Suprapubic skin (tissue), 3 donors: ENCODE results near the gene ABITRAM.

Source experiments
- CTCF ChIP-seq, 2 donors: fragments of 200-600 bp in 1 of 2; fragments of 450-650 bp in 1 of 2; sonication (generic) in 1 of 2; IDR thresholded peaks; one replicate each; pipeline ENCODE4 v1.5.1; 2016 to 2019; ENCODE audit warnings: antibody characterized with exemption in 2 of 2, mild to moderate bottlenecking in 1 of 2, moderate library complexity in 1 of 2
- EP300 ChIP-seq: sonication (generic); formaldehyde crosslinking; IDR thresholded peaks from one replicate; pipeline ENCODE4 v1.6.1; 2017; ENCODE audit warnings: antibody characterized with exemption
- POLR2A ChIP-seq, 2 donors: fragments of 450-650 bp; IDR thresholded peaks; one replicate each; pipeline ENCODE4 v1.6.1; 2017; ENCODE audit warnings: antibody characterized with exemption in 2 of 2, mild to moderate bottlenecking in 2 of 2, moderate library complexity in 2 of 2

- TF ChIP-seq CTCF (IDR thresholded peaks at IDR 0.05) (no peak), EP300 (no peak), POLR2A (IDR thresholded peaks at IDR 0.05) (no peak)
Measured at GRCh38 chr9:108978205-108978604, 44.0 kb downstream of the ABITRAM start.
